ENCODE measurements around the gene NSUN3. TPM values are rescaled to one million over a fixed set of nuclear protein-coding genes. Genes with fewer than 3 reads are reported as not detected.

The NSUN3 gene
- total and polyA plus RNA-seq, 2 of the 4 experiments (the other 2 are of a cell fraction): 4.9 to 6.8 TPM

DNA sequence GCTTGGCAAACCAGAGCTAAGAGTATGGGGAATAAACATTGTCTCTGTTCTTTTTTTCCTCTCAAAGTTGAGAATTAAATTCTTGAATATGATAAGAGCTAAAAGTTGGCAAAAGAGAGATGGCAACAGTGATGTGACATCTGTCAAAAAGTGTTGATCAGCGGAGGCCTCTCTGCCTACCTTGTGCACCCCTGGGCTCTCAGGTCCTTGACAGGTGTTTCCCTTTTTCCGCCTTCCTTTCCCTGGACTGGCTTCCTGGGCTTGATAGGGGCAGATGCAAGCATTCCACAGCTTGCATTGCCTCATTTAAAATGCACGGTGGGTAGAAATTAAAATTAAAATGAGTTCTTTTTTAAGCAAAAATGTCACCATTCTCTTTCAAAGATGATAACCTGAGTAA lies 84.2 kb downstream of the NSUN3 start:
- Histone ChIP-seq H3K9ac (ENCODE audit: low read depth, low read length) (no peak overlapping the region), H2AK5ac (ENCODE audit: low read depth, low read length) (no peak overlapping the region), H2BK20ac (ENCODE audit: low read depth, low read length) (no peak overlapping the region), H2AFZ (replicated peaks; ENCODE audit: low read length, poor library complexity) (no peak overlapping the region), H3K9me3 (ENCODE audit: control insufficient read depth, insufficient read depth, low read length) (no peaks in the 10 kb centered on the region), H4K91ac (ENCODE audit: insufficient read depth, low read depth, low read length) (no peak overlapping the region), H3K4me3 (ENCODE audit: insufficient read depth, low read depth, low read length) (no peak overlapping the region), H3K9me1 (ENCODE audit: insufficient read depth, low read length) (no peaks in the 10 kb centered on the region), H3K56ac (ENCODE audit: extremely low read depth, insufficient read depth, low read length) (no peak overlapping the region), H3K36me3 (ENCODE audit: control insufficient read depth, insufficient read depth, low read length) (no peaks in the 10 kb centered on the region), H4K20me1 (ENCODE audit: insufficient read depth, low read length) (no peaks in the 10 kb centered on the region), H3K27me3 (ENCODE audit: control insufficient read depth, insufficient read depth, low read length) (no peaks in the 10 kb centered on the region), H3K4ac (ENCODE audit: low read depth, low read length) (no peak overlapping the region), H4K5ac (ENCODE audit: low read depth, low read length) (no peak overlapping the region), H3K4me1 (ENCODE audit: control insufficient read depth, insufficient read depth, low read length) (no peaks in the 10 kb centered on the region), H2AK9ac (replicated peaks; ENCODE audit: low read depth, low read length, poor library complexity) (no peak overlapping the region), H3K27ac (ENCODE audit: insufficient read depth, low read length) (no peak overlapping the region), H4K8ac (ENCODE audit: low read depth in 2 of 2, low read length in 2 of 2) (no peak overlapping the region), H3K23ac (ENCODE audit: low read depth, low read length) (no peak overlapping the region), H2BK120ac (ENCODE audit: low read depth, low read length) (no peak overlapping the region), H2BK5ac (ENCODE audit: low read depth, low read length, poor library complexity, severe bottlenecking) (no peak overlapping the region), H3K79me1 (ENCODE audit: low read depth in 1 of 2, low read length in 2 of 2) (no peaks in the 10 kb centered on the region), H2BK15ac (ENCODE audit: low read depth, low read length) (no peak overlapping the region), H3K18ac (ENCODE audit: low read depth, low read length) (no peak overlapping the region), H3K4me2 (ENCODE audit: low read depth, low read length) (no peak overlapping the region), H3K14ac (replicated peaks; ENCODE audit: low read depth, low read length) (no peak overlapping the region)
- dilution Hi-C loops (cut with HindIII; ENCODE audit: low sequenced_read_pairs, unreplicated experiment) (no loop called here), intact Hi-C loops (cut with micrococcal nuclease) (no loop called here), in situ Hi-C loops (cut with MboI; ENCODE audit: low sequenced_read_pairs) (no loop called here)
- no CpG with 5 or more reads among the region's 3 CpGs for WGBS, 2 experiments (ENCODE audit: extremely low coverage in 2 of 2, insufficient read length in 1 of 2)
- ChIA-PET CTCF (no interaction called here), POLR2A (ENCODE audit: unreplicated experiment) (no interaction called here)
- no peak for TF ChIP-seq MAZ (IDR thresholded peaks at IDR 0.05; ENCODE audit: borderline replicate concordance, low read depth, low read length)
- TF ChIP-seq, protein P1, sequence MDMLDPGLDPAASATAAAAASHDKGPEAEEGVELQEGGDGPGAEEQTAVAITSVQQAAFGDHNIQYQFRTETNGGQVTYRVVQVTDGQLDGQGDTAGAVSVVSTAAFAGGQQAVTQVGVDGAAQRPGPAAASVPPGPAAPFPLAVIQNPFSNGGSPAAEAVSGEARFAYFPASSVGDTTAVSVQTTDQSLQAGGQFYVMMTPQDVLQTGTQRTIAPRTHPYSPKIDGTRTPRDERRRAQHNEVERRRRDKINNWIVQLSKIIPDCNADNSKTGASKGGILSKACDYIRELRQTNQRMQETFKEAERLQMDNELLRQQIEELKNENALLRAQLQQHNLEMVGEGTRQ (IDR thresholded peaks at IDR 0.05; ENCODE audit: low read depth, low read length): no peak
- DNase-seq (no peak), ATAC-seq (ENCODE audit: low read depth) (no peak)
- BruUV-seq (replicated peaks): no TSS peak
